ENCODE measurements around the gene STRN4. TPM values are rescaled to one million over a fixed set of nuclear protein-coding genes. Genes with fewer than 3 reads are reported as not detected.

STRN4 gene
- total RNA-seq, 1 donor from 2014 or later, result 124 TPM

GRCh38 chr19:46741447-46741846 is 4.8 kb downstream of the STRN4 start:
- DNase-seq (ENCODE audit: low spot score in 2 of 2, unreplicated experiment in 2 of 2), result no peak
- no peak for TF ChIP-seq CTCF (IDR thresholded peaks at IDR 0.05; ENCODE audit: unreplicated experiment)
- H3K4me3 Mint-ChIP-seq, result no peak overlapping the region
- H3K9me3 Mint-ChIP-seq, result no peaks in the 10 kb centered on the region
- peak overlapping the region; percentile 33 for H3K27ac Mint-ChIP-seq
- peaks cover 23% of the 10 kb centered on the region for H3K4me1 Mint-ChIP-seq
- H3K36me3 Mint-ChIP-seq, result peaks cover 10% of the 10 kb centered on the region
- no peaks in the 10 kb centered on the region for H3K27me3 Mint-ChIP-seq (ENCODE audit: low read depth)

GRCh38 chr19:46739290-46739771 is 6.9 kb downstream of the STRN4 start:
- no peak for DNase-seq (ENCODE audit: low spot score in 2 of 2, unreplicated experiment in 2 of 2)
- H3K36me3 Mint-ChIP-seq, result peaks cover 11% of the 10 kb centered on the region
- TF ChIP-seq CTCF (IDR thresholded peaks at IDR 0.05; ENCODE audit: unreplicated experiment), result no peak
- H3K27me3 Mint-ChIP-seq (ENCODE audit: low read depth), result no peaks in the 10 kb centered on the region
- peak overlapping the region; percentile 34 for H3K27ac Mint-ChIP-seq
- no peak overlapping the region for H3K4me3 Mint-ChIP-seq
- H3K4me1 Mint-ChIP-seq, result peaks cover 11% of the 10 kb centered on the region
- no peaks in the 10 kb centered on the region for H3K9me3 Mint-ChIP-seq

GRCh38 chr19:46737761-46738171 is 8.5 kb downstream of the STRN4 start:
- Mint-ChIP-seq H3K27me3 (ENCODE audit: low read depth) (no peaks in the 10 kb centered on the region), H3K4me3 (no peak overlapping the region), H3K27ac (no peak overlapping the region), H3K4me1 (no peaks in the 10 kb centered on the region), H3K36me3 (peaks cover 16% of the 10 kb centered on the region), H3K9me3 (no peaks in the 10 kb centered on the region)
- no peak for TF ChIP-seq CTCF (IDR thresholded peaks at IDR 0.05; ENCODE audit: unreplicated experiment)
- no peak for DNase-seq (ENCODE audit: low spot score in 2 of 2, unreplicated experiment in 2 of 2)

GRCh38 chr19:46737298-46737654 is 9.0 kb downstream of the STRN4 start:
- no peak overlapping the region for H3K4me3 Mint-ChIP-seq
- no peak for TF ChIP-seq CTCF (IDR thresholded peaks at IDR 0.05; ENCODE audit: unreplicated experiment)
- peaks cover 16% of the 10 kb centered on the region for H3K36me3 Mint-ChIP-seq
- no peaks in the 10 kb centered on the region for H3K27me3 Mint-ChIP-seq (ENCODE audit: low read depth)
- H3K27ac Mint-ChIP-seq, result no peak overlapping the region
- DNase-seq (ENCODE audit: low spot score in 2 of 2, unreplicated experiment in 2 of 2), result no peak
- no peaks in the 10 kb centered on the region for H3K4me1 Mint-ChIP-seq
- no peaks in the 10 kb centered on the region for H3K9me3 Mint-ChIP-seq

- Mint-ChIP-seq H3K9me3 (no peaks in the 10 kb centered on the region), H3K4me3 (no peak overlapping the region), H3K27ac (no peak overlapping the region), H3K27me3 (ENCODE audit: low read depth) (no peaks in the 10 kb centered on the region), H3K36me3 (peaks cover 16% of the 10 kb centered on the region), H3K4me1 (peaks cover 5% of the 10 kb centered on the region)
- no peak for DNase-seq (ENCODE audit: low spot score in 2 of 2, unreplicated experiment in 2 of 2)
- no peak for TF ChIP-seq CTCF (IDR thresholded peaks at IDR 0.05; ENCODE audit: unreplicated experiment)
These were observed 9.5 kb downstream of the STRN4 start for GRCh38 chr19:46736531-46737297.
